Measurements from ENCODE around the gene MRPL55. TPM values are rescaled to one million over a fixed set of nuclear protein-coding genes. Genes with fewer than 3 reads are reported as not detected.
A peak's percentile ranks its signal among the peaks of the same experiment; 100 is the strongest.

The MRPL55 gene
- total RNA-seq, 1 donor, result 51.4 TPM

DNA sequence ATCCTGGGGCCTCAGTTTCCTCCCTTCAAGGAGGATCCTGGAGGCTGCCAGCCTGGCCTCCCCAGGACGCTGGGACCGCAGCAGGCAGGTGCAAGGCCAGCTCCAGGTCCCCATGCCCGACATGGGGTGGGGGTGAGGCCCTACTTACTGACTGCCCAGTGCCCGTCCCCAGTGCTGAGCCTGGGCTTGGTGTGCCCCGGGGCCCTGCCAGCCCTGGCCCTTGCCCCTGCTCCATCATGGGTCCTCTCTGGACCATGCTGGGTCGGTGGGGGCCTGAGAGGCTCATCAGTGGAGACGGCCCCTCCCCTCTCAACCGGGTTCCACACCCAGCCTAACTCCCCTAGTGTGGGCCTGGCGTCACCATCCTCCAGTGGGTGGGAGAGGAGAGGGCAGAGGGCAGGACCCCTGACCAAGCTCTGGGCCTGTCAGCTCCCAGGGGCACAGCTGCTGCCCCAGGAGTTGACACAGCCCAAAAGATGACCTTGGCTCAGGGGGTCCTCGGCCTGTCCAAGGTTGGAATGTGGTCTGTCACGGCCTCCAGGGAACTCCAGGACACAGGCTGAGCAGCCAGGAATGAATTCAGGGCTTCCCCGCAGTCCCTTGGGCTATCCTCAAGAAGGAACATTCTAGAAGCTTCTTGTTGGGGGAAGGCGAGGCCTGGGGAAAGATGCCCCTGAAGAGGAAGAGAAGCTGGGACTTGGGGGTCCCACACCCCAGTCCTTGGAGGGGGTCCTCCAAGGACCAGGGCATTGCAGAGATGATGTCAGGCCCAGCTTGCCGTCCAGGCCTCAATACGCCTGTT lies 44.2 kb downstream of the MRPL55 start:
- H3K9me3 ChIP-seq (ENCODE audit: low read depth, low read length), result no peaks in the 10 kb centered on the region
- no peak overlapping the region for H3K4me2 ChIP-seq (ENCODE audit: insufficient read depth, low read length)
- TF ChIP-seq, protein P1, sequence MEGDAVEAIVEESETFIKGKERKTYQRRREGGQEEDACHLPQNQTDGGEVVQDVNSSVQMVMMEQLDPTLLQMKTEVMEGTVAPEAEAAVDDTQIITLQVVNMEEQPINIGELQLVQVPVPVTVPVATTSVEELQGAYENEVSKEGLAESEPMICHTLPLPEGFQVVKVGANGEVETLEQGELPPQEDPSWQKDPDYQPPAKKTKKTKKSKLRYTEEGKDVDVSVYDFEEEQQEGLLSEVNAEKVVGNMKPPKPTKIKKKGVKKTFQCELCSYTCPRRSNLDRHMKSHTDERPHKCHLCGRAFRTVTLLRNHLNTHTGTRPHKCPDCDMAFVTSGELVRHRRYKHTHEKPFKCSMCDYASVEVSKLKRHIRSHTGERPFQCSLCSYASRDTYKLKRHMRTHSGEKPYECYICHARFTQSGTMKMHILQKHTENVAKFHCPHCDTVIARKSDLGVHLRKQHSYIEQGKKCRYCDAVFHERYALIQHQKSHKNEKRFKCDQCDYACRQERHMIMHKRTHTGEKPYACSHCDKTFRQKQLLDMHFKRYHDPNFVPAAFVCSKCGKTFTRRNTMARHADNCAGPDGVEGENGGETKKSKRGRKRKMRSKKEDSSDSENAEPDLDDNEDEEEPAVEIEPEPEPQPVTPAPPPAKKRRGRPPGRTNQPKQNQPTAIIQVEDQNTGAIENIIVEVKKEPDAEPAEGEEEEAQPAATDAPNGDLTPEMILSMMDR (IDR thresholded peaks at IDR 0.05; ENCODE audit: extremely low read depth, low read depth, low read length), result no peak
- no peaks in the 10 kb centered on the region for H3K4me1 ChIP-seq (ENCODE audit: insufficient read depth, low read length)
- DNase-seq (ENCODE audit: insufficient read length, low spot score, missing footprints), result peak; percentile 66
- no peak overlapping the region for H3K27ac ChIP-seq (ENCODE audit: low read depth, low read length)
- no peaks in the 10 kb centered on the region for H3K79me2 ChIP-seq (ENCODE audit: insufficient read depth, low read length)
- H3K27me3 ChIP-seq (ENCODE audit: insufficient read depth, low read length), result peaks cover 30% of the 10 kb centered on the region
- no peaks in the 10 kb centered on the region for H3K36me3 ChIP-seq (ENCODE audit: insufficient read depth, low read length)
- H2AFZ ChIP-seq (ENCODE audit: low read length), result no peak overlapping the region
- no peak overlapping the region for H3K4me3 ChIP-seq (ENCODE audit: insufficient read depth, low read length)
- no peaks in the 10 kb centered on the region for H4K20me1 ChIP-seq (ENCODE audit: insufficient read depth, low read length)

DNA sequence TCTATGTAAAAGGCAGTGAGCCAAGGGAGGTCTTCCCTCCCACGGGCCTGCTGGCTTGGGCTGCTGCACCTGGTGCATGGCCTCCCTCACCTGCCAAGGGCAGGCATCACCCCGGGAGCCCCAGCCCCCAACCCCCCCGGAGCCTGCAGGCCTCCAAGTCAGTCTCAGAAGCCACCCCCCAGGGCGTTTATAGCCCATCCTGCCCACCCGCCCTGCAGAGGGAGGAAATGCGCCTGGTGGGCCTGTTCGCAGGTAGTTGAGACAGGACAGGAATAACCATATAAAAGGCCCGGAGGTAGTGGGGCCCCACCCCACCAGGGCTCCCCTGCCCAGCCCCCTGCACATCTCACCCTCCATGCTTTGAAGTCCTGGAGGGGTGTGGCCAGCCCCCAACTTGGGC lies 44.8 kb downstream of the MRPL55 start:
- Histone ChIP-seq H3K4me3 (ENCODE audit: insufficient read depth, low read length) (no peak overlapping the region), H4K20me1 (ENCODE audit: insufficient read depth, low read length) (no peaks in the 10 kb centered on the region), H3K27me3 (ENCODE audit: insufficient read depth, low read length) (peaks cover 36% of the 10 kb centered on the region), H3K4me1 (ENCODE audit: insufficient read depth, low read length) (no peaks in the 10 kb centered on the region), H3K4me2 (ENCODE audit: insufficient read depth, low read length) (no peak overlapping the region), H3K27ac (ENCODE audit: low read depth, low read length) (no peak overlapping the region), H3K9me3 (ENCODE audit: low read depth, low read length) (no peaks in the 10 kb centered on the region), H3K36me3 (ENCODE audit: insufficient read depth, low read length) (no peaks in the 10 kb centered on the region), H3K79me2 (ENCODE audit: insufficient read depth, low read length) (no peaks in the 10 kb centered on the region), H2AFZ (ENCODE audit: low read length) (no peak overlapping the region)
- TF ChIP-seq, protein P1 (IDR thresholded peaks at IDR 0.05; ENCODE audit: extremely low read depth, low read depth, low read length), result no peak
- peak; percentile 47 for DNase-seq (ENCODE audit: insufficient read length, low spot score, missing footprints)

DNA sequence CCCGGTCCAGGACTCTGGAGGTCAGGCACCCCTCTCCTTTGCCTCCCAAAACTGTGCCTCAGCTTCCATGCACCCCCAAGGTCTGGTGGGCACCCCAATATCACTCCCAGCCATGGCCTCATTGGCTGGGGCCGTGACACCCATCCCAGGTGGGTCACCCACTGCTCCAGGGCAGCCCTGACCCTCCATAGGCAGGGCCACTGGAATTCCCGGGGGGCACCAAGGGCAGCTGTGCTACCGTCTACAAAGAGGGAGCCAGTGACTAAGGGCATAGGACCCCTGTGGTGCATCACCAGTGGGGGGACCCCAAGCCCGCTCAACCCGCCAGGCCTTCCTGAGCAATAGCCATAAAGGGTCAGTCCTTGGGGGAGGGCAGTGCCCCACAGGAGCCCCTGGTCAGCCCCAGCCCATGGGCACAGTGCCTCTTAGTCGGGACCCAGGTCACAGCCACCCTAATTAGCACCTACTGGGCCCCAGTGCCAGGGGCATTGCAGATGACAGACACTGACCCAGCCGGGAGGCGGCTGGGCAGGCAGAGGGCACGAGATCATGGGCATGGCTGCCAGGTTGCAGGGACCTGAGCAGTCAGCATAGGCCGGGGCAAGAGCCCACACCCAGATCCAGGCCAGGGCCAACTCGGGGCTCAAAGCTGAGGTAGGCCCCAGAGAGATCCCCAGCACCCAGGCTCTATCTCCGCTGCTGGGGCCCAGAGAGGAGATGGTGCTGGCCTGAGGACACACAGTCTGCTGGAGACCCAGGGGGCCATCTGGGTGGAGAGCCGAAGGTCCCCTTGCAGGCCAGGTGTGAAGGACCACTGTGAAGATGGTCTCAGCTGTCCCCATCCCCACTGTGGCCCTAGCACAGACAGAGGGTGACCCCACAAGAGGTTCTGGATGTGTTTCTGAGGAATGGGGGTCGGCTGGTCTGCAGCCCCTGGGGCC lies 45.6 kb downstream of the MRPL55 start:
- no peak overlapping the region for H3K4me3 ChIP-seq (ENCODE audit: insufficient read depth, low read length)
- H3K4me1 ChIP-seq (ENCODE audit: insufficient read depth, low read length), result no peaks in the 10 kb centered on the region
- no peak overlapping the region for H2AFZ ChIP-seq (ENCODE audit: low read length)
- no peak overlapping the region for H3K27ac ChIP-seq (ENCODE audit: low read depth, low read length)
- H3K9me3 ChIP-seq (ENCODE audit: low read depth, low read length), result no peaks in the 10 kb centered on the region
- DNase-seq (ENCODE audit: insufficient read length, low spot score, missing footprints), result peak; percentile 76
- no peak overlapping the region for H3K4me2 ChIP-seq (ENCODE audit: insufficient read depth, low read length)
- no peaks in the 10 kb centered on the region for H3K79me2 ChIP-seq (ENCODE audit: insufficient read depth, low read length)
- H3K36me3 ChIP-seq (ENCODE audit: insufficient read depth, low read length), result no peaks in the 10 kb centered on the region
- TF ChIP-seq, protein P1 (IDR thresholded peaks at IDR 0.05; ENCODE audit: extremely low read depth, low read depth, low read length), result no peak
- H4K20me1 ChIP-seq (ENCODE audit: insufficient read depth, low read length), result no peaks in the 10 kb centered on the region
- H3K27me3 ChIP-seq (ENCODE audit: insufficient read depth, low read length), result peaks cover 44% of the 10 kb centered on the region

DNA sequence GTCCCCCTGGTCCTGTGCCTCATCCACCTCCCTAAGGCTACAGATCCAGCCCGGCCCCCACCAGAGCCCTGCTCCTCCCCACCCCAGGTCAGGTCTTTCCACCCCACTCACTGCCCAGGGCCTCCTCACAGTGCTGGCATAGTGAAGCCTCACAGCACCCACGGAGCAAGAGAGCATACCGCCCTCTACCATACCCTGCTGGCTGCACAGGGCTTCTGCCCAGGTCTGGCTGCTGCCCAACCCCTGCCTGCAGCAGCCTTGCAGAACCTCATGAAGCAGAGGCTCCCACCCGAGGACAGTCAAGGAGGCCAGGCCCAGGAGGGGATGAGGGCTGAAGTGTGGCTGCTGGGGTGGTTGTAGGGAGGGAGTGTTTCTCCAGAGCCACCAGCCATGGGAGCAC lies 46.3 kb downstream of the MRPL55 start:
- Histone ChIP-seq H3K4me1 (ENCODE audit: insufficient read depth, low read length) (no peaks in the 10 kb centered on the region), H3K9me3 (ENCODE audit: low read depth, low read length) (no peaks in the 10 kb centered on the region), H3K79me2 (ENCODE audit: insufficient read depth, low read length) (no peaks in the 10 kb centered on the region), H3K27me3 (ENCODE audit: insufficient read depth, low read length) (peaks cover 51% of the 10 kb centered on the region), H3K4me2 (ENCODE audit: insufficient read depth, low read length) (no peak overlapping the region), H3K36me3 (ENCODE audit: insufficient read depth, low read length) (no peaks in the 10 kb centered on the region), H4K20me1 (ENCODE audit: insufficient read depth, low read length) (no peaks in the 10 kb centered on the region), H2AFZ (ENCODE audit: low read length) (no peak overlapping the region), H3K4me3 (ENCODE audit: insufficient read depth, low read length) (no peak overlapping the region), H3K27ac (ENCODE audit: low read depth, low read length) (no peak overlapping the region)
- DNase-seq (ENCODE audit: insufficient read length, low spot score, missing footprints), result peak; percentile 79
- TF ChIP-seq, protein P1 (IDR thresholded peaks at IDR 0.05; ENCODE audit: extremely low read depth, low read depth, low read length), result no peak

All from osteoblast (primary cell).